D721Med (cell line): ENCODE data around the gene TRAF6.

Experiments used
- DNase-seq: peaks from one replicate; pipeline ENCODE4 v3.0.0; 2011; ENCODE audit warnings: low spot score; ENCODE audit not compliant: insufficient read length
- FAIRE-seq: peaks from 2 replicates; lab custom pipeline; 2011; peaks lifted over from hg19 to GRCh38; lab: Jason Lieb, UNC
- CTCF ChIP-seq: IDR thresholded peaks from 2 replicates; pipeline ENCODE4 v1.5.1; 2012; ENCODE audit warnings: mild to moderate bottlenecking, control low read depth; ENCODE audit not compliant: insufficient read depth; ENCODE audit errors: missing control alignments

Gene TRAF6

GRCh38 chr11:36480833-36481232 is 29.2 kb downstream of the TRAF6 start:
- FAIRE-seq: no peak
- TF ChIP-seq CTCF: no peak
- no peak for DNase-seq

GRCh38 chr11:36478700-36479329 is 31.3 kb downstream of the TRAF6 start:
- no peak for DNase-seq
- TF ChIP-seq CTCF: peak; percentile 88
- FAIRE-seq: peak; percentile 68

- DNase-seq (no peak), FAIRE-seq (no peak)
Observed at GRCh38 chr11:36475192-36475591, 34.9 kb downstream of the TRAF6 start.

GRCh38 chr11:36471577-36471976 is 38.5 kb downstream of the TRAF6 start:
- DNase-seq (no peak), FAIRE-seq (no peak)
- TF ChIP-seq CTCF: no peak

More at GRCh38 chr11:36475192-36475591, 34.9 kb downstream of the TRAF6 start:
- no peak for TF ChIP-seq CTCF

- no peak for TF ChIP-seq CTCF
- FAIRE-seq: no peak
- DNase-seq: no peak
Observed at GRCh38 chr11:36469881-36470802, 39.9 kb downstream of the TRAF6 start.

GRCh38 chr11:36469063-36469462 is 41.0 kb downstream of the TRAF6 start:
- peak; percentile 13 for TF ChIP-seq CTCF
- DNase-seq (no peak), FAIRE-seq (no peak)

GRCh38 chr11:36467916-36468315 is 42.2 kb downstream of the TRAF6 start:
- no peak for TF ChIP-seq CTCF
- FAIRE-seq (no peak), DNase-seq (no peak)
